Heart left ventricle (tissue), 16 donors: Measurements from ENCODE around the gene ERLEC1. TPM values are rescaled to one million over a fixed set of nuclear protein-coding genes. Genes with fewer than 3 reads are reported as not detected.
"Not testable (repeated sequence)": the region's sequence is repeated elsewhere in the genome, so short reads cannot be mapped to it uniquely, and the experiment has no call there.

Experiments
- ATAC-seq, 4 donors: fragments of 200-7000 bp; cut with Tn5 transposase; one replicate each; pipeline ENCODE4 v1.9.1; 2020 to 2022; ENCODE audit warnings: moderate library complexity in 4 of 4, mild to moderate bottlenecking in 3 of 4, moderate number of reproducible peaks in 1 of 4
- DNase-seq, 5 donors: peaks; one replicate each; pipeline ENCODE4 v3.0.0-alpha.2; 2020
- H3K27ac ChIP-seq, 12 donors: fragments of 200-600 bp; sonication (generic) in 4 of 12; one replicate each; pipeline versions ENCODE4 v1.5.0 to v1.8.0; 2016 to 2022; ENCODE audit warnings: mild to moderate bottlenecking in 2 of 12
- H3K27me3 ChIP-seq, 9 donors: fragments of 200-600 bp; sonication (generic) in 2 of 9; one replicate each; pipeline versions ENCODE4 v1.5.1 to v1.8.0; 2016 to 2022; ENCODE audit warnings: mild to moderate bottlenecking in 3 of 9
- H3K36me3 ChIP-seq, 9 donors: fragments of 200-600 bp; sonication (generic) in 2 of 9; one replicate each; pipeline versions ENCODE4 v1.5.0 to v1.8.0; 2018 to 2022; ENCODE audit warnings: mild to moderate bottlenecking in 2 of 9
- H3K4me1 ChIP-seq, 12 donors: fragments of 200-600 bp; sonication (generic) in 4 of 12; one replicate each; pipeline versions ENCODE4 v1.5.0 to v1.8.0; 2016 to 2022; ENCODE audit warnings: mild to moderate bottlenecking in 3 of 12
- H3K4me3 ChIP-seq, 12 donors: fragments of 200-600 bp; sonication (generic) in 4 of 12; one replicate each; pipeline versions ENCODE4 v1.5.0 to v1.8.0; 2017 to 2022; ENCODE audit warnings: mild to moderate bottlenecking in 9 of 12, moderate library complexity in 4 of 12
- H3K9me3 ChIP-seq, 12 donors: fragments of 200-600 bp; sonication (generic) in 4 of 12; one replicate each; pipeline versions ENCODE4 v1.5.0 to v1.8.0; 2016 to 2022; ENCODE audit warnings: mild to moderate bottlenecking in 1 of 12
- POLR2A ChIP-seq, 2 donors: fragments of 450-650 bp; IDR thresholded peaks; one replicate each; pipeline ENCODE4 v1.6.1; 2017; ENCODE audit warnings: antibody characterized with exemption in 2 of 2, mild to moderate bottlenecking in 2 of 2, moderate library complexity in 2 of 2
- WGBS, 4 donors: extraction: QIAGEN DNeasy Blood & Tissue Kit in 2 of 4; methylation state at CpG; one replicate each; pipeline versions ENCODE4 v1.1.5 to v1.1.7; 2013 to 2018; 5-methylcytosine and 5-hydroxymethylcytosine counted together
- intact Hi-C, 10 donors: fragments of 100-400 bp; cut with DNase I; formaldehyde crosslinking; loops; one replicate each; pipeline versions ENCODE4 v1.11.1 to v1.14.2; 2022
- polyA plus RNA-seq, 2 donors: library from polyadenylated mRNA; stranded (reverse); fragments of 200-250 nt; gene quantifications; one replicate each; pipeline ENCODE4 v1.2.3, GENCODE V29; 2013
- total RNA-seq, 9 donors: library from RNA; depleted of rRNA in 2 of 9; stranded (reverse); fragments of >200 nt in 2 of 9; fragmentation: NEBNext Ultra II Directional in 3 of 9; extraction: Animal tissue kit (Norgen Biotek cat#: 25700) in 3 of 9; gene quantifications; one replicate each; pipeline versions ENCODE4 v1.1.0 to v1.2.4, GENCODE V29; 2016 to 2023
- TF ChIP-seq, protein P1 (sequence below), 12 donors: fragments of 200-600 bp; sonication (generic) in 4 of 12; IDR thresholded peaks; one replicate each; pipeline versions ENCODE4 v1.5.0 to v1.8.0; 2018 to 2022; ENCODE audit warnings: antibody characterized with exemption in 12 of 12, mild to moderate bottlenecking in 5 of 12
- donor health status: ischemic (EF 13 %, LVEDD 7.1; RV severe dilation, severe dysfunction).
- donor health status: healthy with polysubstance abuse.
- donor health status: DM: no; HTN: yes; CAD: no.
- donor health status: DM: no; HTN: no; CAD: no.
- donor health status: ischemic (EF 25% LVEDD 6.9; RV normal size, moderate dysfunction).
- donor health status: ischemic (EF 25% LVEDD 5.7; RV mildly dilated, moderate dysfunction).
- donor health status: healthy.
- donor health status: DM: yes; HTN: yes; CAD: no.
- donor health status: ischemic (EF 35%, LVEDD 5.7; RV mildly dilated, moderate dysfunction).
- donor health status: nonischemic (EF 11% LVEDD 7.7; RV severe dilation, severe dysfunction).
- donor health status: DM: yes; HTN: yes; CAD: no.
- donor health status: PGD.
- donor health status: ischemic (EF 29% LVEDD 5.4; RV normal size, mild dysfunction).
- donor health status: nonischemic (EF 23%, LVEDD 6.1; RV moderate dilation, normal function).

Gene ERLEC1
- total and polyA plus RNA-seq, 11 donors: 14.6 to 63.6 (median 42.7) TPM

DNA sequence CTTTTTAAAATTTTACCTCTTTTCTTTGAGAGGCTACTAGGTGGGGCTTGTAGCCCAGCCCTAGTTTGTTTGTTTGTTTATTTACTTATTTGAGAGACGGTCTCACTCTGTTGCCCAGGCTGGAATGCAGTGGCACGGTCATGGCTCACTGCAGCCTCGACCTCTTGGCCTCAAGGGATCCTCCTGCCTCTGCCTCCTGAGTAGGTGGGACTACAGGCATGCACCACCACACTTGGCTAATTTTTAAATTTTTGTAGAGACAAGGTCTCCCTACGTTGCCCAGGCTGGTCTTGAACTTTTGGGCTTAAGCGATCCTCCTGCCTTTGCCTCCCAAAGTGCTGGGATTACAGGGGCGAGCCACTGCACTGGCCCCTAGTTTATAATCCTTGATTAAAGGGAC is 35.0 kb downstream of the ERLEC1 start:
- TF ChIP-seq, protein P1, sequence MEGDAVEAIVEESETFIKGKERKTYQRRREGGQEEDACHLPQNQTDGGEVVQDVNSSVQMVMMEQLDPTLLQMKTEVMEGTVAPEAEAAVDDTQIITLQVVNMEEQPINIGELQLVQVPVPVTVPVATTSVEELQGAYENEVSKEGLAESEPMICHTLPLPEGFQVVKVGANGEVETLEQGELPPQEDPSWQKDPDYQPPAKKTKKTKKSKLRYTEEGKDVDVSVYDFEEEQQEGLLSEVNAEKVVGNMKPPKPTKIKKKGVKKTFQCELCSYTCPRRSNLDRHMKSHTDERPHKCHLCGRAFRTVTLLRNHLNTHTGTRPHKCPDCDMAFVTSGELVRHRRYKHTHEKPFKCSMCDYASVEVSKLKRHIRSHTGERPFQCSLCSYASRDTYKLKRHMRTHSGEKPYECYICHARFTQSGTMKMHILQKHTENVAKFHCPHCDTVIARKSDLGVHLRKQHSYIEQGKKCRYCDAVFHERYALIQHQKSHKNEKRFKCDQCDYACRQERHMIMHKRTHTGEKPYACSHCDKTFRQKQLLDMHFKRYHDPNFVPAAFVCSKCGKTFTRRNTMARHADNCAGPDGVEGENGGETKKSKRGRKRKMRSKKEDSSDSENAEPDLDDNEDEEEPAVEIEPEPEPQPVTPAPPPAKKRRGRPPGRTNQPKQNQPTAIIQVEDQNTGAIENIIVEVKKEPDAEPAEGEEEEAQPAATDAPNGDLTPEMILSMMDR (IDR thresholded peaks at IDR 0.05): no peak
- no peak for TF ChIP-seq POLR2A (IDR thresholded peaks at IDR 0.05)
- ATAC-seq (no peak), DNase-seq (no peak)
- WGBS, 4 donors: 90 to 94% (median 91%) methylated on average over 6 of the region's 6 CpGs
- H3K36me3 ChIP-seq: peaks cover 0 to 41% (median 29%) of the 10 kb centered on the region in 9 donors
- H3K4me3 ChIP-seq: no peak overlapping the region
- H3K4me1 ChIP-seq: peaks cover 0 to 9% (median 3%) of the 10 kb centered on the region in 12 donors
- no peaks in the 10 kb centered on the region for H3K9me3 ChIP-seq
- intact Hi-C loops: no loop called here
- H3K27me3 ChIP-seq: no peaks in the 10 kb centered on the region
- H3K27ac ChIP-seq: no peak overlapping the region

DNA sequence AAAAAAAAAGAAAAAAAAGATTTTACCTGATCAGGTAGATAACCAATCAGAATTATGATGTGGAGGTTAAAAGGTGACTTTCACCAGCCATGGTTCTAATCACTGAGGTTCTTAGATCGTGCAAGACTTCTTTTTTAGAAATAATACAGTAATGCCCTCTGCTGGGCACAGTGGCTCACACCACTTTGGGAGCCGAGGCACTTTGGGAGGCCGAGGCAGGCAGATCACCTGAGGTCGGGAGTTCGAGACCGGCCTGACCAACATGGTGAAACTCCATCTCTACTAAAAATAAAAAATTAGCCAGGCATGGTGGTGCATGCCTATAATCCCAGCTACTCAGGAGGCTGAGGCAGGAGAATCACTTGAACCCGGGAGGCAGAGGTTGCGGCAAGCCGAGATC is 36.8 kb downstream of the ERLEC1 start:
- peaks cover 0 to 23% (median 12%) of the 10 kb centered on the region in 12 donors for H3K4me1 ChIP-seq
- DNase-seq, H3K27ac ChIP-seq, H3K4me3 ChIP-seq, H3K9me3 ChIP-seq, ATAC-seq, H3K27me3 ChIP-seq, intact Hi-C loops: not testable (repeated sequence)
- TF ChIP-seq, protein P1 (IDR thresholded peaks at IDR 0.05): peak in 3 of 12 donors; percentile 9 to 18 (median 17)
- H3K36me3 ChIP-seq: peaks cover 0 to 22% (median 11%) of the 10 kb centered on the region in 9 donors
- WGBS, 4 donors: 87 to 91% (median 90%) methylated on average over 9 of the region's 9 CpGs

DNA sequence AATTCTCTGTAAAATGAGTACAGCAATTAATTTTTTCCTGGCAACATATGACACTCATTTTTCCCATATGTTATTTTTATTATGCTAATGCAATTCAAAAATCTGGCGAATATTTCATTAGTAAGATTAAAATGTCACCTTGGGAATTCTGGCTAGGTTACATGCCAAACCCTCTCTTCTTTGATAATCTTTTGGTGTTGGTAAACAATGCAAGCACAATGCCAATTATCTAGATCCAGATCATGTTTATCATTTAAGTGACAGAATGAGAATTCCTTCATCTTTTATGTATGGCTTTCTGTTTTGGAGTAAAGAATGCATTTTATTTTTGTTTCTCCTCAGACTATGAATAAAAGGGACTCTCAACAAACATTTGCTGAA is 39.2 kb downstream of the ERLEC1 start:
- H3K27me3 ChIP-seq: no peaks in the 10 kb centered on the region
- H3K36me3 ChIP-seq: peaks cover 0 to 1% (median 0%) of the 10 kb centered on the region in 9 donors
- peaks cover 0 to 30% (median 12%) of the 10 kb centered on the region in 12 donors for H3K4me1 ChIP-seq
- DNase-seq (no peak), ATAC-seq (no peak)
- H3K4me3 ChIP-seq: no peak overlapping the region
- H3K27ac ChIP-seq: peak overlapping the region in 4 of 12 donors; percentile 32 to 68 (median 59)
- WGBS, 4 donors: 28 to 60% (median 52%) methylated on average over 1 of the region's 1 CpG
- TF ChIP-seq, protein P1 (IDR thresholded peaks at IDR 0.05): no peak
- no peak for TF ChIP-seq POLR2A (IDR thresholded peaks at IDR 0.05)
- H3K9me3 ChIP-seq: peaks cover 0 to 9% (median 0%) of the 10 kb centered on the region in 12 donors
- intact Hi-C loops: no loop called here

DNA sequence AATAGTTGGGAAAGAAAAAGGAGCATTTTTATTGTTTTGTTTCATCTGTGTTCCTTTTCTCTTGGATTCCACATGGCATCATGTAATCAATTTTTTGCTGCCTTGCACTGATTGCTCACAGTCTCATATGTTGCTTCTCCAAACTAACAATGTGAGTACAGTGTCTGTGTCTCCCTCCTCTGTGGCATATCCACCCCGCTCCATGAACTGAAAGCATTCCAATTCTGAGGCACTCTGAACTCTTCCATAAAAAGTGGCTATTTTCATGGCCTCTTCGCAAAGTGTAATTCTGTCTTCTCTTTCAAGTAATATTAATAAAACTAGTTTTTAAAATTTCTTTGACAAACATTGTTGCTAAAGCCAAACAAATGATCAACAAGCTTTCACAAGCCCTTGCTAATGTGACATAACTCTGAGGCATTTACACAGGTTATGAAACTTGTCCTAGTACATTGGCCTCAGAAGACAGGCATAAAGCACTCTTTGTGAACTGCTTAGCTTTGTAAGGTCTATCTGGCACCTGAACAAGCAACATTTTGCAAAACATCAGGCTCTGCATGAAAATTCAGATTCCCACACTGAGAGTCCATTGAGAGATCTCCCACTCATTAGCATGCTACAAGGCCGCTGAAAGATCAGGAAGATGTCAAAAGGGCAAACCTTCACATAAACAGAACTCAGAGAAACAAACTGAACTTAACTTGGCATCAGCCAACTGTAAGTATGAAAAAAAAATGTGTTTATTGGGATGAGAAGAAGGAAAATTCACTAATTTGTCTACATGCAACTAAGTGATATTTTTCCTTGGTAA is 39.9 kb downstream of the ERLEC1 start:
- DNase-seq: no peak
- TF ChIP-seq POLR2A (IDR thresholded peaks at IDR 0.05): no peak
- TF ChIP-seq, protein P1 (IDR thresholded peaks at IDR 0.05): no peak
- ATAC-seq: peak; percentile 38 to 48 (median 42)
- peak overlapping the region in 10 of 12 donors; percentile 18 to 77 (median 53) for H3K27ac ChIP-seq
- H3K4me3 ChIP-seq: no peak overlapping the region
- peaks cover 0 to 9% (median 0%) of the 10 kb centered on the region in 12 donors for H3K9me3 ChIP-seq
- H3K27me3 ChIP-seq: no peaks in the 10 kb centered on the region
- intact Hi-C loops: no loop called here
- WGBS, 4 donors: 53 to 85% (median 71%) methylated on average over 3 of the region's 3 CpGs
- peaks cover 0 to 9% (median 0%) of the 10 kb centered on the region in 9 donors for H3K36me3 ChIP-seq
- H3K4me1 ChIP-seq: peaks cover 0 to 30% (median 12%) of the 10 kb centered on the region in 12 donors
